GM12864 (cell line): ENCODE data around the gene CDC6.

Experiments
- DNase-seq: peaks from one replicate; pipeline ENCODE4 v3.0.0-alpha.2; 2011; ENCODE audit warnings: low read depth
- H3K4me3 ChIP-seq: 2 replicates; pipeline ENCODE4 v1.5.1; 2011; ENCODE audit warnings: mild to moderate bottlenecking, low read depth, low read length, control low read depth
- TF ChIP-seq, protein P1 (sequence below): IDR thresholded peaks from 2 replicates; pipeline ENCODE4 v1.5.1; 2011; ENCODE audit warnings: low read depth, mild to moderate bottlenecking, moderate library complexity, low read length, control low read depth, inconsistent platforms; ENCODE audit errors: missing control alignments

The CDC6 gene

DNA sequence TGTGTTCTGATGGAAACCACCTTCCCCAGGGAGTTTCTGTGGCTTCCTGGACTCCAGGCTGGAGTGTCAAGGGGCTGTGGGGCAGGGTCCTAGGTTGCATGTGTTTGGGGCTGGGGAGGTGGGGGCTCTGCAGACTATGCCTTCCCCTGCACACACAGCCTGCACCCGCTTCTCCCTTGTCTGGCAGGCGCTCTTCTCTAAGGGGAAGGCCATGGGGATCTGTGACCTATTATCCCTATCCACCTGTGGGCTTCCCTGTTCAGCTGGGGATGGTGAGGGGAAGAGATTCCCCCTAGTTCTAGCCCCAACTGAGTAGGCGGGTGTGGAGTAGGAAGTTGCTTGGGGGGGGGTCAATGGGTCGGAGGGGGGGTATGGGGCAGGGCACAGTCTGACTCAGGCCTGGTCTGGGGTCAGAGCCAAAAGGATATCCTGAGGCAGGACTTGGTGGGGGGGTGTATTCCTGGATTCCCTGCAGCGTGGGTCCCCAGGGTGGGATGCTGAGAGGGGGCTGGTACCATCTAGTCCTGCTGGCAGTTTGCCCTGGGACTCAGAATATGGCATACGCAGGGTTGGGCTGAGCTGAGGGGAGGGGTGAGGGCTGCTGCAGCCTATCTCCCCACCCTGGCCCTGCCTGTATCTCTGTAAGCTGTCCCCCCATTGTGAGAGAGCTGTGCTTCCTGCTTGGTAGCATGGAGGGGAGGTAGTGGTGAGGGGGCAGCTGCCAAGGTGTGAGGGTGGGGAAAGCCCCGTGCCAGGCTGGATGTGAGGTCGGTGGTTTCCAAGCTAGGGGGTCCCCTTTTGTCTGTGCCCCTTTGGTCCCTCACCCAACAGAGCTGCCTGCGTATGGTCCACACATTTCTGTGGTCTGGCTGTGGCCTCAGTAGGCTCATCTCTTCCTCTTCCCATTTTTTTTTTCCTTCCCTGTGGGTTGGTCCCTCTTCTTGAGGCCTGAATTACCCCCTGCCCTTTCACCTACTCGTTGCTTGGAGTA lies 36.0 kb downstream of the CDC6 start:
- no peak for DNase-seq
- TF ChIP-seq, protein P1, sequence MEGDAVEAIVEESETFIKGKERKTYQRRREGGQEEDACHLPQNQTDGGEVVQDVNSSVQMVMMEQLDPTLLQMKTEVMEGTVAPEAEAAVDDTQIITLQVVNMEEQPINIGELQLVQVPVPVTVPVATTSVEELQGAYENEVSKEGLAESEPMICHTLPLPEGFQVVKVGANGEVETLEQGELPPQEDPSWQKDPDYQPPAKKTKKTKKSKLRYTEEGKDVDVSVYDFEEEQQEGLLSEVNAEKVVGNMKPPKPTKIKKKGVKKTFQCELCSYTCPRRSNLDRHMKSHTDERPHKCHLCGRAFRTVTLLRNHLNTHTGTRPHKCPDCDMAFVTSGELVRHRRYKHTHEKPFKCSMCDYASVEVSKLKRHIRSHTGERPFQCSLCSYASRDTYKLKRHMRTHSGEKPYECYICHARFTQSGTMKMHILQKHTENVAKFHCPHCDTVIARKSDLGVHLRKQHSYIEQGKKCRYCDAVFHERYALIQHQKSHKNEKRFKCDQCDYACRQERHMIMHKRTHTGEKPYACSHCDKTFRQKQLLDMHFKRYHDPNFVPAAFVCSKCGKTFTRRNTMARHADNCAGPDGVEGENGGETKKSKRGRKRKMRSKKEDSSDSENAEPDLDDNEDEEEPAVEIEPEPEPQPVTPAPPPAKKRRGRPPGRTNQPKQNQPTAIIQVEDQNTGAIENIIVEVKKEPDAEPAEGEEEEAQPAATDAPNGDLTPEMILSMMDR = no peak
- H3K4me3 ChIP-seq = peak overlapping the region; percentile 82

DNA sequence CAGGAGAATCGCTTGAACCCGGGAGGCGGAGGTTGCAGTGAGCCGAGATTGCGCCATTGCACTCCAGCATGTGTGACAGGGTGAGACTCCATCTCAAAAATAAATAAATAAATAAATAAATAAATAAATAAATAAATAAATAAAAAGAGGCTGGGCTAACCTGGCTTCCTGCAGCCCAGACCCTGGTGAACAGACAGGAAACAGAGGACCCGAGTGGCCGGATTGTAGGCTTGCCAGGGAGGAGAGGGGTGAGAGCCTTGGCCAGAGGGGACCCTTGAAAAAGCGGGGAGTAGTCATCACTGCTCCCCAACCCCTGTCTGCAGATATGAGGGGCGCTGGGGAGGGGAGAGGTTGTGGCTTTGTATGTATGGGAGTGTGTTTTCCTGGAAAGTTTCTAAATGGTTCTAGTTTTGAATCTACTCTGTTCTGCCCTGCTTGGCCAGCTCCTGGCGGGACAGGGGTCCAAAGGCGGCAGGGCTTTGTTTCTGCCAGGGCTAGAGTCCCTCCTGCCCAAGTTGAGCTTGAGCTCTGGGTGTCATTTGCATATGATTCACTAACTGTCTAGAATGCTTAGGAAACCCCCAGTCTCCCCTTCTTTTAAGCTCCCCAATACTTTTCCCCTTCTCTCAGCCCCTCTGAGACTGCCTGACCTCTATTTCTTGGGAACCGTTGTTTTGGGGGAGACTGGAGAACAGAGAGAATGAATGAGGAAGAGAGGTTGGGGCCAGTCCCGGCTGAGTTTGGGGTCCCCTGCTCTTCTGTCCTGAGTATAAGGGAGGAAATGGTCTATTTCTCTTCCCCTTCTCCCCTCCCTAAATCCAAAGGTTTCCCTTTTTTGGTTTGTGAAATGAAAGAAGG lies 37.7 kb downstream of the CDC6 start:
- TF ChIP-seq, protein P1 = no peak
- no peak for DNase-seq

DNA sequence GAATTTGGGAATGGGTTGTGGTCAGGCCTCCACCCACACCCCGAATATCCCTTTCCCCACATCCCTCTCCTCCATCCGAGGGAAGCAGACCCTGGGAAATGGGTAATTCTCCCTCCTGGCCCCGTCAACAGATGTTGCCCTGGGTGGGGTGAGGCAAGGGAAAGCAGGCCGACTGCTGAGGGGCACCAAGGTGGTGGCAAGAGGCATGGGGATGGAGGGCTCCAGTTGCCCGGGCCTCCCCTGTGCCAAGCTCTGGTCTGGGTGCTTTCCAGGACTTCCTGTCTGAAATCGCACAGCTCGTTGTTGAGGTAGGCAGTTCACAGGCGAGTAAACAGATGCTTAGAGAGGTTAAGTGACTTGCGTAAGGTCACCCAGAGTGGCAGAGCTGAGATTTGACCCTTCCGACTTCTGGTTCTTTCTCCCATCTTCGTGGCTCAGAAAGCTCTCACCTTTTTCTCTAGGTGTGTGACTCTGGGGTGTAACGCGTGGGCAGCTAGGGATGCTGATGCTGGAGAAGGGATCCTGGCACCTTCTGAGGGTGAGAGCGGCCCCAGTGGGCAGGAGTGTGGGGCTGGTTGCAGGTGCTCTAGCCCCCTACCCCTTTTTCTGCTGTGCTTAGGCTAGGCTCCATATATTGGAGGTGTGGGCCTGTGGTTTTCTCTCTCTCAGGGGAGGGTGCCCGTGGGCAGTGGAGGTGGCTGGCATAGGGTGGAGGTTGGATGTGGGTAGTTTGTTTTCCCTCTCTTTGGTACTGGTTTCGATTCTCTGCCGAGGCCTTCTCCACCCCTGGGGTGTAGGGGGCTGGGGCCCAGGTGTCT lies 38.5 kb downstream of the CDC6 start:
- no peak for DNase-seq

More for the DNA sequence above, 37.7 kb downstream of the CDC6 start:
- H3K4me3 ChIP-seq = peak overlapping the region; percentile 42

DNA sequence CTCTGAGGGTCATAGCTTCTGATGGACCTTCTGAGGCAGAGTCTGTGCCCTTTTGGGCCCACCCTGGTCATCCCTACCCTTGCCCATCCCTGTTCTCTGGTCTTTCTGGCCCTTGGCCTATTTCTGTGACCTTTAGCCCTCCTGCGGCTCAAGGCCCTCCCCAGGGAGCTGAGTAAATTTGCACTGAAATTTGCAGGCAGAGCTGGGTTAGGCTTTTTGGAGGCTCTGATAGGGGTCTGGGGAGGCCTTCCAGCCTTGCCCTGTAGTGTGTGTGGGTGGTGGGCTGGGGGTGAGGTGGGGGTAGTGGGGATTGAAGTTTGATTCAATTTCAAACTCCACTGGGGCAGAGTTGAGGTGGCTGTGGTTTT lies 39.1 kb downstream of the CDC6 start:
- peak overlapping the region; percentile 42 for H3K4me3 ChIP-seq
- TF ChIP-seq, protein P1 = no peak
- no peak for DNase-seq

More for the DNA sequence above, 38.5 kb downstream of the CDC6 start:
- H3K4me3 ChIP-seq = peak overlapping the region; percentile 42
- TF ChIP-seq, protein P1 = no peak

DNA sequence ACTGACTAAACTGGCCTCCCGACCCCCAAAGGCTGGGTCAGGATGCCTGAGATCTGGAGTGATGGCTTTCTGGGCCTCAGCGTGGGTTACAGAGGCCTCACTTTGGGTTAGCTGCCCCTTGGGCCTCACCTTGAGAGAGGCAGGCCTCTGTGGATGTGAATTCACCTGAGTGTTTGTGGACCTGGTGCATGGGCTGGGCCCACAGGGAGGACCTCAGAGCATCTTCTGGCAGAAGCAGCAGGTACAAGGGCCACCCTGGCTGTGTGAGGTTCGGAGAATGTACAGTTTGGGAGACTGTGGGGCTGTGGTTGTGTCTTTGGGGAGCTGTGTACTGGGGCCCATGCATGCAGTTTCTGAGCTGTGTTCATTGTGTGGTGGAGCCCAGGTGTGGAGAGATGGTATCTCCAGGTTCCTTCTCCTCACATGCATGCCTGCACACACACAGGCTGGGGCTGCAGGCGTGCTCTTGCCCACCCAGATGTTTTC lies 39.6 kb downstream of the CDC6 start:
- TF ChIP-seq, protein P1 = no peak
- peak overlapping the region; percentile 42; the same call in 1 of the 2 replicates for H3K4me3 ChIP-seq
- no peak for DNase-seq
